GM11168 (cell line): ENCODE data around the gene ZNF316.

ENCODE experiments used
- in situ Hi-C: fragments of 300-500 bp; cut with MboI; formaldehyde crosslinking; loops from one replicate; pipeline ENCODE4 v1.12.0; 2022; ENCODE audit warnings: low sequenced_read_pairs; ENCODE audit not compliant: unreplicated experiment

Gene ZNF316

DNA sequence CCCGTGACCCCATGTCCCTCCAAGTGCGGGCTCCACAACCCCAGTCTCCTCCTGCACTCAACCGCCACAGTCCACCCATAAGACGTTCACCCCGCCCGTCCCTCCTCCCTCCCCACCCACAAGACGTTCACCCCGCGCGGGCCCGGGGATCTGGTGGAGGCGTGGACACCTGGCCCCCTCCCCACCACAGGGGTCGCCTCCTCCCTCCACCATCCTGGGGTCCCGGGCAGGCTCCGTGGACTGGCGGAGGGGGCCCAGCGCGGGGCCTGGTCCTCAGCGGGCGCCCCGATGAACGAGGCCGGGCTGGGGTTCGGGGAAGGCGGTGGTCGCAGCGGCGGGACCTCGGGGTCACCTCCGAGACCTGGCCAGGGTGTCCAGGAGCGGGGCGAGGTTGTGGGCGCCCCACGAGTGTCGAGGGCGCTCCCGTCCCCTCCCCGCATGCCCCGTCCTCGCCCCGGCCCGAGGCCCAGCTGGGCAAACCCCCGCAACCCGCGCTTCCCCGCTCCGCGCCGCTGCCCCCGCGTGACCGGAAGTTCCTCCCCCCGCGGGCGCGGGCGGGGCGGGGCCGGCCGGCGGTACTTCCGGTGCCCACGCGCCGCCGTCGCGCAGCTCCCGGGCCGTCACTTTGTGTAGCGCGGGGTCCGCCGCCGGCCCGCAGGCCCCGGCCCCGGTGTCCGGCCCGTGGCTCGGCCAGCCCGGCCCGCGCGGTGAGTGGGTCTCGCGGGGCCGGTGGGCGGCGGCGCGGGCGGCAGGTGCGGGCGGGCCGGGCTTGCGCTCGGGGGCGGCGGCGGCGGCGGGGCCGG is at the start of gene ZNF316:
Gene ZNF316 (plus strand): TSS at position 578 of the 803 bp plus-strand sequence. CDS start 5,092 bp downstream, outside the sequence.
- in situ Hi-C loops: no loop called here

DNA sequence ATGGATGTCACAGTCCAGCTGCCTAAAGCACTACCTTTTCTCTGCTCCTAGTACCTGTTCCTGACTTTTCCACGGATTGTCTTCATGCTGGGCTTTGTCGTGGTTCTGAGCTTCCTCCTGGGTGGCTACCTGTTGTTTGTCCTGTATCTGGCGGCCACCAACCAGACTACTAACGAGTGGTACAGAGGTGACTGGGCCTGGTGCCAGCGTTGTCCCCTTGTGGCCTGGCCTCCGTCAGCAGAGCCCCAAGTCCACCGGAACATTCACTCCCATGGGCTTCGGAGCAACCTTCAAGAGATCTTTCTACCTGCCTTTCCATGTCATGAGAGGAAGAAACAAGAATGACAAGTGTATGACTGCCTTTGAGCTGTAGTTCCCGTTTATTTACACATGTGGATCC is 48.6 kb upstream of the ZNF316 start:
- in situ Hi-C loops: loop anchor here (25.0 kb wide), 2 partner anchors 249 to 349 kb away; partner anchors contain the start of gene CCZ1B

DNA sequence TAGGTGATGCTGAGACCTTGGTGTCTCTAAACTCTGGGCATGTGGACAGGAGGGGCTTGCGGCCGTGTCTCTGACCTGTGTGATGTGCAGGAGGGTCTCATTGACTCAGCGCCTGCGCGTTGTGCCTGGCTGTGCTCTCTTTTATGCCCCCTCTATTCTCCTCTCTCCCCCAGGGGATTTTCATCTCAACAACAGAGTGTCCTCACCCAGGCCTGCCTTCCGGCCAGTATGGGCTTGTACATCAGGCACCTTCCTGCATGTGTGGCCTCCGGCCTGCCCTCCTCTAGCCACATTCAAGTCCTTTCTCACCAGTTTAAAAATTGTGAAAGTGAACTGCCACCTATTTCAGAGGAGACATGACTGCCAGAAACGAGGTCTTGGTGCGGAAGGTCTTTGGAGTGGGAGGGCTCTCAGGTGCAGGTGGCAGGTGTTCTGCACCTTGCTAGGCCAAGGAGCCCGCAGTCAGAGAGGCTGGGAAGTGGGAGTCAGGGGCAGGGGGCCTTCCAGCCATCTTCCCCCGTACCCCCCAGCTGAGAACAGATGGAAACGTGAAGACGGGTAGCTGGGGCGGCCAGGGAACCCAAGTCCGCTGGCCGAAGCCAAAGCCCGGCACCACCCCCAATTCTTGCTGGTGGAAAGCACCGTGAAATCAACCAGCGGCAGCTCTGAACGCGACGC is 47.8 kb upstream of the ZNF316 start:
- in situ Hi-C loops: loop anchor here (25.0 kb wide), 2 partner anchors 248 to 348 kb away; partner anchors contain the start of gene CCZ1B

DNA sequence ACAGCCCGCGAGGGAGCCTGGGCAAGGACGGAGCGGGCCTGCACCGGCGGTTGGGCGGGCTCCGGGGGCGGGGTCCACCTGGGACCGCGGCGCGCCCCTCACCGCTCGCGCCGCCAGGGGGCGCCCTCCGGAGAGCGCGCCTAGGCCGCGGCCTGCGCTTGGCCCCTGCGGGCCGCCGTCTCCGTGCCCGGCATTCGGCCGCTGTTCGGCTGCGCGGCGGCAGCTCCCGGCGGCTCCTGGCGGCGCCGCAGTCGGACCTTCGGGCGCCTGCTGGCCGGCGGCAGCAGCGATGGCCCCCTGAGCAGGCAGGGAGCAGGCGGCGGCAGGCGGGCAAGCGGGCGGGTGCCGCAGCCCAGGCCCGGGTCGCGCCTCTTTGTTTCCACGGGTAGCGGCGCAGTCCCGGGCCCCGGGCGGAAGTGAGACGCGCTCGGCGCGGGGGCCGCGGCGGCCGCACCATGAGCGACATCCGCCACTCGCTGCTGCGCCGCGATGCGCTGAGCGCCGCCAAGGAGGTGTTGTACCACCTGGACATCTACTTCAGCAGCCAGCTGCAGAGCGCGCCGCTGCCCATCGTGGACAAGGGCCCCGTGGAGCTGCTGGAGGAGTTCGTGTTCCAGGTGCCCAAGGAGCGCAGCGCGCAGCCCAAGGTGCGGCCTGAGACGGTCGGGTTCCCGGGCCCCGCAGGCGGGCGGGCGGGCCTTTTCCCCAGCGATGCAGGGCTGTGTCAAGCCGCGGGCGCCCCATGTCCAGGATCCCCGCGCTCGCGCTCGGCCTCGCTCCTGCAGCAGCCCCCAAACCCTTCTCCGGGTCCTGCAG is 47.1 kb upstream of the ZNF316 start, which contains the start of gene INTS15:
Gene INTS15 (plus strand): TSS at position 193 of the 816 bp plus-strand sequence. CDS start 263 bp downstream, at position 456.
- in situ Hi-C loops: loop anchor here (25.0 kb wide), 2 partner anchors 247 to 347 kb away; partner anchors contain the start of gene CCZ1B

DNA sequence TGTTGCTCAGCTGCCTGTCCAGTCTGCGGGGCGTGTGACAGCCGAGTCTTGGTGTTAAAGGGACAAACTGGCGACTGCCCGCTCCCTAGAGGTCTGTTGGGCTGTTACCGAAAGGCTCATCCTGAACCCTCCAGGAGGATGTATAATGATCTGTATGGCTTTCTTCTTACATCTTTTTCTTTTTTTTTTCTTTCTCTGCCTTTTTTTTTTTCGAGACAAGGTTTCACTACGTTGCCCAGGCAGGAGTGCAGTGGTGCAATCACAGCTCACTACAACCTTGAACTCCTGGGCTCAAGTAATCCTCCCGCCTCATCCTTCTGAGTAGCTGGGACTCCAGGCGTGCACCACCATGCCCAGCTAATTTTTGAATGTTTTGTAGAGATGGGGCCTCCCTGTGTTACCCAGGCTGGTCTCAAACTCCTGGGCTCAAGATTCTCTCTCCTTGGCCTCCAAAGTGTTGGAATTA is 46.4 kb upstream of the ZNF316 start:
- in situ Hi-C loops: loop anchor here (25.0 kb wide), 2 partner anchors 247 to 347 kb away; partner anchors contain the start of gene CCZ1B

DNA sequence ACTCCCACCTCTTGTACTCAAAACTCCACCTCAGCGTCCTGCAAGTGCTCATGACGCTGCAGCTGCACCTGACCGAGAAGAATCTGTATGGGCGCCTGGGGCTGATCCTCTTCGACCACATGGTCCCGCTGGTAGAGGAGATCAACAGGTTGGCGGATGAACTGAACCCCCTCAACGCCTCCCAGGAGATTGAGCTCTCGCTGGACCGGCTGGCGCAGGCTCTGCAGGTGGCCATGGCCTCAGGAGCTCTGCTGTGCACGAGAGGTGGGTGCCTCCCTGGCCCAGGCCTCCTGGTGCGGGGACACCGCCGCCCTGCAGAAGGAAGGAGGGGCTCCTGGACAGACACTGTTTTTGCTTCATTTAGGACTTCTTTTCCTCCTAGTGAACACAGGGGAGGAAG is 37.0 kb upstream of the ZNF316 start:
- in situ Hi-C loops: no loop called here

DNA sequence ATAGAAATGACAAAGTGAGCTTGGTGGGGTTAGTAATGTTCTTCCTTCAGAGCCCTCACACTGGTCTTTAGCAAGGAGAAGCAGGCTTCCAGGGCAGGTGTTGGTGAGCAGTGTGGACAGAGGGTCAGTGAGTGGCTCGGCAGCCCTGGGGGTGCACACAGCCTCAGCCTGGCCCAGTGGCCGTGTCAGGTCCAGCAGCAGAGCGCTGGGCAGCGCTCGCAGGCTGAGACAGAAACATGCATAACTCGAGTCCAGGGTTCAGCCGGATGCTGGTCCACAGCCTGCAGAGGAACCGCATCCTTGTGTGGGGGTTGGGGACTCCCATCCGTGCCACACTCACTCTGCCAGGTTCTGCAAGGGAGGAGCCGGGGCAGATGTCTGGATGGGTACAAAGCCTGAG is 32.7 kb upstream of the ZNF316 start:
- in situ Hi-C loops: no loop called here

DNA sequence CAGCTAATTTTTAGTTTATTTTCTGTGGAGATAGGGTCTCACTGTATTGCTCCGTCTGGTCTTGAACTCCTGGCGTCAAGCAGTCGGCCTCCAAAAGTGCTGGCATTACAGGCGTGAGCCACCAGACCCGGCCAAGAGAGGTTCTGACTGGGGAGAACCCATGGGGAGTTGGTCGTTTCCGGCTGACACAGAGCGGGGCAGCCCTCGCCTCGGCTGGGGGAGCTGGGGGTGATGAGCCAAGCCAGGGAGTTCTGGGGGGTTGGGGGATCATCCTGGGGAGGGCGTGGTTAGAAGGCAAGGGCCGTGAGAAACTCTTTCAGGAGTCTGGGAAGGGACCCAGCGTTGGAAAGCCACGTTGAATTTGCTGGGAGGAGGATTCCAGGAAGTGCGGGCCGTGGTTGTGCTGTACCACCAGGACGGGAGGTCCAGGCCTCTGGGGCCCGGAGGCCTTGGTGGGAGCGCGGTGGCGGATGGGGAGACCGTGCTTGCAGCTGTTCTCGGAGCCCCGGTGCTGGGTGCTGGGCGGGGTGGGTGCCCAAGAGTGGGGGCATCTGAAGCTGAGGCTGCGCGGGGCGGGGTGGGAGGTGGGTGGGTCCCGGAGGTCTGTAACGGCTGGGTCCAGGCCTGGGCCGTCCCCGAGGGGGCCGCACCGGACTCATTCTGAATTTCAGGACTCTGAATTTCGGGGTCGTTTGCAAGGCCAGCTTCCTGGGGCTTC is 30.1 kb upstream of the ZNF316 start:
- in situ Hi-C loops: no loop called here

DNA sequence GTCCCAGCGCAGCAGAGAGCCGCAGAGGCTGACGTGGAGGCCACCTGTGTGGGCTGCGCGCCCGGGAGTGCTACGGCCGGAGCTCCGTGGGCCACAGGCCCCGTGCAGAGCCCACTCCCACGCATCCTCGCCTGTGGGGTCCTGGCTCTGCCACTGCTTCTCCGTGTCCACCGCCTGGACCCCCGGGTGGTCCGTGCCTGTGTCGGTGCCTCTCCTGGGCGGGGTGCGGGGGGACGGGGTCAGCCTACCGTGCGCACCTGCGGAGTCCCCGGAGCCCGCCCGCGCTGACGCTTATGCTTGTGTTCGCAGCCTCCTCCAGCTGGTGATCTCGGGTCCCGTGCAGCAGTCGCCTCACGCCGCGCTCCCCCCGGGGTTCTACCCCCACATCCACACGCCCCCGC is 29.5 kb upstream of the ZNF316 start:
- in situ Hi-C loops: no loop called here

DNA sequence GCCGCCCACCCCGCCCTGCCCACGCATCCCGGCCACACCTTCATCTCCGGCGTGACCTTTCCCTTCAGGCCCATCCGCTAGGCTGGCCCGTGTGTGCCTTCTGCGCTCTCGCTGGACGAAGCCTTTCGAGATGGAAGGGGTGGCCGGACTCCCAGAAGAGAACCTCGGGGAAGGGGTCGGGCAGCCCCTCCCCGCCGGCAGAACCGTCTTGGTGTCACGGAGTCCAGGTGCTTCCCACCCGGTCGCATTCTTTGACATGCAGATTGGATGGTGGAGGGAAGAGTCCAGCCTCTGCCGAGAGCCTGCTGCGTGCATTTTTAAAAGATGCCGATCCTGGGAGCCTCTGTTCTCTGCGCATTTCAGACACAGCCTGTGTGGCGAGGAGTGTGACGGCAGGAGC is 29.0 kb upstream of the ZNF316 start:
- in situ Hi-C loops: no loop called here

DNA sequence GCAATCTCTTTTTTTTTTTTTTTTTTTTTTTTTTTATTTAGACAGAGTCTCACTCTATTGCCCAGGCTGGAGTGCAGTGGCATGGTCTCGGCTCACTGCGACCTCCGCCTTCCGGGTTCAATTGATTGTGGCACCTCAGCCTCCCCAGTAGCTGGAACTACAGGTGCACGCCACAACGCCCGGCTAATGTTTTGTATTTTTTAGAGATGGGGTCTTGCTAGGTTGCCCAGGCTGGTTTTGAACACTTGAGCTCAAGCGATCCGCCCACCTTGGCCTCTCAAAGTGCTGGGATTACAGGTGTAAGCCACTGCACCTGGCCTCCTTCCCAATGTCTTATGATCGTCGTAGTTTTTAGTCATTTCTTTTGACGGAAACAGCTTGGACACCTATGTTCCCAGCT is 28.3 kb upstream of the ZNF316 start:
- in situ Hi-C loops: no loop called here

DNA sequence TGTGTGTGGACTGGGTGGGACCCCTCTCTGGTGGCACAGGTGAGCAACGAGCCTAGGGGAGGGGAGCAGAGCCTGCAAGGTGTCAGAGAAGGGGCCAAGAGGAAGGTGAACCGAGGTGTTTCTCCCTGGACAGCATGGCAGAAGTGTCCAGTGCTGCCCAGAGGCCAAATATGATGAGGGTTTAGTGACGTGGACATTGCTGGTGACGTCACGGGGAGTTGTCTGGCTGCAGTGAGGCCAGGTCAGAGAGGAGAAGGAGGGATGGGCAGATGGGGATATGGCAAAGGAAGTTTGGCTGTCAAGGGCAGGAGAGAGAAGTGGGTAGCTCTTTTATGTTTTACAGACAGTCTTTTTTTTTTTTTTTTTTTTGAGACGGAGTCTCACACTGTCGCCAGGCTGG is 24.3 kb upstream of the ZNF316 start:
- in situ Hi-C loops: no loop called here

DNA sequence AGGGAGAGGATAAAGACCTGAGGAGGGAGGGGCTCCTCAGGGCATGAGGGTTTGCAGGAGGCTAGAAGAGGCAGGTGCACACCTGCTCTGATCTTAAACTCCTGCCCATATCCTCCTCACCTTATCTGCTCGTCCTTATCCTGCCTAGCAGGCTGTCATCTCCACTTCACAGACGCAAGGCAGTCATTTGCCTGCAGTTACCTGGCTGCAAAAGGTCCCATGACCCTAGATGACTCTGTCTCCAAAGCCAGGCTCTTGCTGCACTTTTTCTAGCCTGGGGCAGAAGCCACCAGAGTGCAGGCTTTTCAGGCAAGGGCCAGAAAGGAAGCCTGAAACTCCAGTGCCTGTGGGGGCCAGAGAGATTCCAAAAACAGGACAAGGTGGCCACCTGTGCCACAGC is 23.4 kb upstream of the ZNF316 start:
- in situ Hi-C loops: no loop called here

DNA sequence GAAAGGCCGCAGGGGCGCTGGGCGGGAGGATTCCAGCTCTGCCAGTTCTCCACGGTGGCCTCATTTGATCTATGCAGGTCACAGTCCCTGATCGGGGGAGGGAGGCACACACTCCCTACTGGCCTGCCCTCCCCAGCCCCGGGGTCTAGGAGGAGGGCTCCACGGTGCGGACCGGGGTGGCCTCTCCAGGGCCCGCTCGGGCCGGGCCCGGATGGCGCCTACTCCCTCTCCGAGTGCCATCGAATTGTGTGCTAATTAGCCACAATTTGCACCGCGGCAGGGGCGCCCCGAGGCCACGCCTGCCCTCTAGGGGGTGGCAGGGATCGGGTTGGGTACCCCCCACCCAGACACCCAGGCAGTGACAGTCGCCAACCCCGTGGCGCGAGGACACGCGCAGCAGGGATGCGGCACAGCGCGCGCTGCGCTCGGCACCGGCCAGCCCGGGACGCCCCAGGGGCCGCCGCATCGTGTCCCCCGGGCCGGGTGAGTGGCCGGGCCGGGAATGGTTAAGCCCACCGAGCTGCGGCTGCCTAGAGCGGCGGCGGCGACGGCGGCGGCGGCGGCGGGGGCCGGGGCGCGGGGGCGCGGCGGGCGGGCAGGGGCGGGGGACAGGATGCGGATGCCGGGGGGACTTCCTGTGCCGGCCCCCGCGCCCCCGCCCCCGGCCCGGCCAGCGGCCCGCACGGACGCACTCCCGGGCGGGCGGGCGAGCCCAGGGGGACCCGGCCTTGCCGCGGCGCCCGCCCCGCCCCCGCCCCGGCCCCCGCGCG is 22.0 kb upstream of the ZNF316 start, which contains the start of gene ZNF853:
Gene ZNF853 (plus strand): TSS at position 658 of the 770 bp plus-strand sequence. CDS start 565 bp downstream, outside the sequence.
- in situ Hi-C loops: no loop called here

DNA sequence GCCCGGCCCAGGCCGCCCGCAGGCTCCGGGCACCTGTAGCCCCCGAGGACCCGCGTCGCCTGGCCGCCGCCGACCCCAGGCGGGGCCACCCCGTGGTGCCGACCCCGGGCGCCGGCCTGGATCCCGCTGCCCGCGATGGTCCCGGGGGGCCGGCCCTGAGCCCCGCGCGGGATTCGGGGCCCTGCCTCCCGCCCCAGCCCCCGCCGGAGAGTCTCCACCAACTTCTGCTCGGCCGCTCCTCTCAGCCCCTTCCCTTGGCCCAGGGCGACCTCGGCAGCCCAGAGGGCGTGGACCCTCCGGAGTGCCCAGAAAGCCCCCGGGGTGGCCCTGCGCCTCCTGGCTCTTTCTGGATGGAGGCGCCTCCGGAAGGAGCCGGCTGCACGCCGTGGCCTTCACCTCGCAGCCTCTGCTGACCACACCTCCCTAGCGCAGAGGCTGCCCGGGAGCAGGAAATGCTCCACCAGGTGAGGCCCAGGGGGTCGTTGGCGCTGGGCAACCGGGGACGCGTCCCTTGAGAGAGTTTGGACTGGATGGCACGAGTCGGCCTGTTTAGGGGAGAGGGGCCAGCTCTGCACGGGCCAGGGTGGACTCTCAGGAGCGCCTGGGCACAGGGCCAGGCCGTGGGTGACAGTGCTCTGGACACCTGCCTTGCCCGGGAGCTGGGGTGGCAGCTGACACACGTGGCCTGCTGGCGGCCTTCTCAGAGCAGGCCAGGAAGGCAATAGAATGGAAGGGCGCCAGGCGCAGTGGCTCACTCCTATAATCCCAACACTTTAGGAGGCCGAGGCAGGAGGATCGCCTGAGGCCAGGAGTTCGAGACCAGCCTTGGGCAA is 21.2 kb upstream of the ZNF316 start:
- in situ Hi-C loops: no loop called here

DNA sequence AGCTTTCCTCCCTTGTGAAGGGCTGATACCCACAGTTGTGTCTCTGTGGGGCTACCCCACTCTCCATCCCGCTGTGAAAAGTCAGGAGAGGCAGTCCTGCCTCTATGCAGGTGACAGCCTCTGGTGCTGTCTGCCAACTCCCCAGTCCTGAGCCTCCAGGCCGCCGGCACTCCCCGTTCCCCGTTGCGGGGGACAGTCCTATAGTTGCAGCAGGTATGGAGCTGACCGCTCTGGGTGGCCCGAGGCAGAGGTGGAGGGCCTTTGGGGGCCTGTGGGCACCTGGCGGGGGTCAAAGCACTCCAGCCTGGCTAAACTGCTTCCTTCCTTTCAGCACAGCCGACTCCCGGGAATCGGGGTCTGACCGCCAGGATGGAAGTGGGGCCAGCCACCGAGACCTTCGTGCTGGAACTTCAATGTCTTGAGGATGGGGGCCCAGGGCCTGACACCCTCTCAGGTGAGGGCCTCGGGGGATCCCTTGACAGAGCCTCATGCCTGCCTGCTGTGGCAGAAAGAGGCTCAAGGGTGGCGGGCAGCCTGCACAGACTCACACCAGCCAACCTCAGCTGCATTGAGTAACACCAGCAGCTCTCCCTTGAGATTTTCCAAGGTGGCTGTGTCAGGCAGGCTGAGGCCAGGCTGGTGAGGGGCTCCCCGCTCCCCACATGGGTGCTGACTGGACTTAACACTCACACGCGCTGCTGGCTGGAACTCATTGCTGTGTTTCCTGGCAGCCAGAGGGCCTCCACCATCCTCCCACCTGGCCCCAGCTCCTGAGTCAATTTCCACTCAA is 20.1 kb upstream of the ZNF316 start:
- in situ Hi-C loops: no loop called here

DNA sequence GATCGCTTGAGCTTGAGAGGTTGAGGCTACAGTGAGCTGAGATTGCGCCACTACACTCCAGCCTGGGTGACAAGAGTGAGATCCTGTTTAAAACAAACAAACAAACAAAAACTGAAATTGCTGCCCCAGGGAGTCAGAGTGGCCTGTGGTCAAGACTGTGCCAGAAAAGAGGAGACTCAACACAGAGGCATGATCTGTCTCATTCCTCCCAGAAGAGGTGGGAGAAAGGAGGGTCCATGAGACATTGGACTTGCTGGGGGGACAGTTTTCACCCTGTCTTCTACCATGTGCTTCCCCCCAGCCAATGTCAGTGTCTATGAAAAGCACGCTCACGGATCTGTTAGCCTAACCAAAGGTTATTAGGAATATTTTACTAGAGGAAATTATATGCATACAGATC is 18.5 kb upstream of the ZNF316 start:
- in situ Hi-C loops: no loop called here
